Gastrocnemius medialis (tissue), 4 donors: ENCODE data around the gene VSTM2L. TPM values are rescaled to one million over a fixed set of nuclear protein-coding genes. Genes with fewer than 3 reads are reported as not detected.

Experiments used
- ATAC-seq, 2 donors: fragments of 150-250 bp; one replicate each; pipeline ENCODE4 v1.9.1; 2016
- DNase-seq, 2 donors: peaks; one replicate each; pipeline ENCODE4 v3.0.0-alpha.2; 2019
- H3K27ac ChIP-seq, 4 donors: fragments of 200-600 bp; sonication (generic); 1 replicate in 1 of 4; 2 replicates in 3 of 4; pipeline ENCODE4 v1.5.1; 2016 to 2018; ENCODE audit warnings: mild to moderate bottlenecking in 2 of 4, moderate library complexity in 1 of 4
- H3K27me3 ChIP-seq, 3 donors: fragments of 200-600 bp; sonication (generic) in 2 of 3; 1 replicate in 1 of 3; 2 replicates in 2 of 3; pipeline versions ENCODE4 v1.5.1 to v1.6.0; 2016 to 2019; ENCODE audit warnings: mild to moderate bottlenecking in 1 of 3, moderate library complexity in 1 of 3
- H3K36me3 ChIP-seq, 2 donors: fragments of 200-600 bp; sonication (generic) in 1 of 2; one replicate each; pipeline ENCODE4 v1.5.1; 2017 to 2018
- H3K4me1 ChIP-seq, 2 donors: fragments of 200-600 bp; sonication (generic) in 1 of 2; one replicate each; pipeline ENCODE4 v1.5.1; 2016 to 2017; ENCODE audit warnings: mild to moderate bottlenecking in 2 of 2
- H3K4me3 ChIP-seq, 4 donors: fragments of 200-600 bp; sonication (generic) in 3 of 4; 1 replicate in 1 of 4; 2 replicates in 3 of 4; pipeline ENCODE4 v1.5.1; 2016 to 2019; ENCODE audit warnings: mild to moderate bottlenecking in 2 of 4
- H3K9me3 ChIP-seq, 3 donors: fragments of 200-600 bp; sonication (generic) in 2 of 3; 1 replicate in 1 of 3; 2 replicates in 2 of 3; pipeline ENCODE4 v1.5.1; 2016 to 2019
- POLR2A ChIP-seq, 2 donors: fragments of 450-650 bp; IDR thresholded peaks; one replicate each; pipeline ENCODE4 v1.6.1; 2017; ENCODE audit warnings: antibody characterized with exemption in 2 of 2, mild to moderate bottlenecking in 2 of 2, moderate library complexity in 2 of 2
- in situ Hi-C, 4 donors: fragments of 200-750 bp; cut with MboI; loops; one replicate each; pipeline versions ENCODE4 v1.15.0 to v1.8.0; 2017; ENCODE audit warnings: low sequenced_read_pairs in 4 of 4
- intact Hi-C: fragments of 100-400 bp; cut with DNase I; formaldehyde crosslinking; loops from one replicate; pipeline ENCODE4 v1.15.1; 2023; ENCODE audit warnings: low total_unique reads
- total RNA-seq, 4 donors: library from RNA; depleted of rRNA; stranded (reverse); fragments of >200 nt; gene quantifications; one replicate each; pipeline versions ENCODE4 v1.1.0 to v1.2.3, GENCODE V29; 2016
- TF ChIP-seq, protein P1 (sequence below), 5 experiments: fragments of 450-650 bp in 3 of 5; fragments of 200-600 bp in 2 of 5; sonication (generic) in 2 of 5; IDR thresholded peaks in 4 of 5; conservative IDR thresholded peaks in 1 of 5; 1 replicate in 4 of 5; 2 replicates in 1 of 5; pipeline ENCODE4 v1.5.1; 2016 to 2019; ENCODE audit warnings: antibody characterized with exemption in 5 of 5, mild to moderate bottlenecking in 3 of 5, moderate library complexity in 3 of 5

The VSTM2L gene
- total RNA-seq, 4 donors from 2014 or later, result 1.6 to 2.6 (median 2.4) TPM; not detected in 1

DNA sequence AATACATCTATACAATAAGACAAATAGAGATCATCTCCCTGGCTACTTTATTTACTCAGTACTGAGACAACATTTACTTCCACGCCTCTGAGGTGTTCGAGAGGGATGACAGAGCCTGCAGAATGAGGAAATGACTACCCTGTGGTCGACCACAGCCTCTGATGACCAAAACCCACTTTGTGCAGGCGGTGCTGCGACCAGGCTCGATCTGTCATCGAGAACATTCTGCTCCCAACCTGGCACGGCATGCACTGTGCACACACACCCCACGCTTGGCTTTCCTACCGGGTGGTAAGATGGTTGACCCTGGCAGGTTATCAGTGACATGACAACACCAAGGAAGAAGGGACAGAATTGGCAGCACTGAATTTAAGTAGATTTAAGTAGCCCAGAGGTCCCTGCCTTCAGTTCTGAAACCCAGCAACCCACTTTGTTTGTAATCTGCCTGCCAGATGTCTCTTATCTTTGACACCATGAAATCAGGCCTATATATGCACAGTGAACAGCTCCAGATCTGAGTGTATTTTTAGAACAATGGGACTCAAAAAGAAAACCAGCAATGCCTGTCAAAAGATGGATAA, 87.7 kb downstream of the VSTM2L start:
- H3K4me1 ChIP-seq, result peaks cover 91 to 94% of the 10 kb centered on the region in 2 donors
- in situ Hi-C loops (loop anchor here in 3 of 4 donors (5.0 to 25.0 kb wide), 5 partner anchors 203 to 803 kb away; partner anchors contain the start of genes MROH8 (in 1 of the 3) and RPN2 (in 1 of the 3)), intact Hi-C loops (loop anchor here (5.0 kb wide), 2 partner anchors 122 to 428 kb away; no protein-coding TSS in a partner anchor)
- H3K27ac ChIP-seq, result peak overlapping the region; percentile 84 to 93 (median 90)
- DNase-seq (peak; percentile 75 to 79), ATAC-seq (peak in 1 of 2 donors; percentile 2)
- H3K27me3 ChIP-seq, result no peaks in the 10 kb centered on the region
- peak in 1 of 2 donors; percentile 29 for TF ChIP-seq POLR2A (IDR thresholded peaks at IDR 0.05)
- TF ChIP-seq, protein P1, sequence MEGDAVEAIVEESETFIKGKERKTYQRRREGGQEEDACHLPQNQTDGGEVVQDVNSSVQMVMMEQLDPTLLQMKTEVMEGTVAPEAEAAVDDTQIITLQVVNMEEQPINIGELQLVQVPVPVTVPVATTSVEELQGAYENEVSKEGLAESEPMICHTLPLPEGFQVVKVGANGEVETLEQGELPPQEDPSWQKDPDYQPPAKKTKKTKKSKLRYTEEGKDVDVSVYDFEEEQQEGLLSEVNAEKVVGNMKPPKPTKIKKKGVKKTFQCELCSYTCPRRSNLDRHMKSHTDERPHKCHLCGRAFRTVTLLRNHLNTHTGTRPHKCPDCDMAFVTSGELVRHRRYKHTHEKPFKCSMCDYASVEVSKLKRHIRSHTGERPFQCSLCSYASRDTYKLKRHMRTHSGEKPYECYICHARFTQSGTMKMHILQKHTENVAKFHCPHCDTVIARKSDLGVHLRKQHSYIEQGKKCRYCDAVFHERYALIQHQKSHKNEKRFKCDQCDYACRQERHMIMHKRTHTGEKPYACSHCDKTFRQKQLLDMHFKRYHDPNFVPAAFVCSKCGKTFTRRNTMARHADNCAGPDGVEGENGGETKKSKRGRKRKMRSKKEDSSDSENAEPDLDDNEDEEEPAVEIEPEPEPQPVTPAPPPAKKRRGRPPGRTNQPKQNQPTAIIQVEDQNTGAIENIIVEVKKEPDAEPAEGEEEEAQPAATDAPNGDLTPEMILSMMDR (IDR thresholded peaks at IDR 0.05 in 4 of 5, conservative IDR thresholded peaks at IDR 0.05 in 1 of 5), result no peak
- no peaks in the 10 kb centered on the region for H3K9me3 ChIP-seq
- H3K36me3 ChIP-seq, result peaks cover 0 to 6% of the 10 kb centered on the region in 2 donors
- H3K4me3 ChIP-seq, result no peak overlapping the region

DNA sequence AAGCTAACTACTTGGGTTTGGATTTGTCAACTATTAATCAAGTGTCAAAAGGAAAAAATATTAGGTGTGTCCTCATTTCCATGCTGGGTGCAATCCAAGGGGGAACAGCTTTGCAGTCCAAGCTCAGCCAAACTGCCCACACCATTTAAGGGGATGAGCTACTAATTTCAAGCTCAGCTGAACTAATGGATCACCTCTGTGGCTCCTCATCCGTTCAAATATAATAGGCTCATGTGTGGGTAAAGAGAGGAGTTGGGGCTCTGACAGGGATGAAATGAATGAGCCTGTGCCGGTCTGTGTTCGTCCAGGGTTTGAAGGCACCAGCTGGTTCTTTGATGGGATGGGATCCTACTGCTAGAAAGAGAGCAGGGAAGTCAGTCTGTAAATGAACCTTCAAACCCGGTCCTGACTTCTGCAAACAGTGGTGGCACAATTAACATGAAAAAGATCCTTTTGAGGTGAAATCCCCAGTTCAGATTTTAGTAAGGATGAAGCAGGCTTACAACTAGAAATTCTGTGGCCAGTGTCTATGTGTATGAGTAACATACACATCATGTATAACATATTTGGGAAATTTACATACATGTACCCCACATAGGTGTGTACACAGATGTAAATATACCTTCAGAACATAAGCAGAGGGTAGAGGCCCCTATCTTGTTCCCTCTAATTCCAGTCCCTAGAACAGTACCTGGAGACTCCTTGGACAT, 88.4 kb downstream of the VSTM2L start:
- Histone ChIP-seq H3K4me1 (peaks cover 90 to 94% of the 10 kb centered on the region in 2 donors), H3K4me3 (no peak overlapping the region), H3K27ac (peak overlapping the region; percentile 84 to 93 (median 90)), H3K27me3 (no peaks in the 10 kb centered on the region), H3K36me3 (peaks cover 0 to 12% of the 10 kb centered on the region in 2 donors), H3K9me3 (no peaks in the 10 kb centered on the region)
- TF ChIP-seq POLR2A (IDR thresholded peaks at IDR 0.05), result no peak
- TF ChIP-seq, protein P1 (IDR thresholded peaks at IDR 0.05 in 4 of 5, conservative IDR thresholded peaks at IDR 0.05 in 1 of 5), result no peak
- no peak for DNase-seq
- no peak for ATAC-seq
- in situ Hi-C loops (loop anchor here in 3 of 4 donors (5.0 to 25.0 kb wide), 5 partner anchors 204 to 804 kb away; partner anchors contain the start of genes MROH8 (in 1 of the 3) and RPN2 (in 1 of the 3)), intact Hi-C loops (loop anchor here (5.0 kb wide), 2 partner anchors 121 to 429 kb away; no protein-coding TSS in a partner anchor)

DNA sequence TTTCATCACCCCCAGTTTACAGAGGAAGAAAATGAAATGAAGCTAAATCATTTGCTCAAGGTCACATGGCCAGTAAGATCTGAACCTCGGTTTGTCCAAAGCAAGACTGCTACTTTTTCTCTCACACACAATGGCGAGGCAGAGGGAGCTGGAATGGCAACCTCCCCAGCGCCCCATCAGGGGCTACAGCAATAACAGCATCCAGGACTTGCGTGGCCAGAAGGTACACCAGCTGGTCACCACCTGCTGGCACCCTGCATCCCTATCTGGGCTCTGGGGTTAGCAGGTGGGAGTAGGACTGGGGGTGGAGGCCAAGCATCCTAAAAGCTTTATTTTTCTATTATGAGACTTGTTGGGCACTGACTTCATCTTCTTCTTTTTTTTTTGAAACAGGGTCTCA, 89.0 kb downstream of the VSTM2L start:
- Histone ChIP-seq H3K36me3 (peaks cover 0 to 18% of the 10 kb centered on the region in 2 donors), H3K4me1 (peaks cover 90 to 94% of the 10 kb centered on the region in 2 donors), H3K27ac (peak overlapping the region; percentile 84 to 93 (median 90)), H3K4me3 (no peak overlapping the region), H3K9me3 (no peaks in the 10 kb centered on the region), H3K27me3 (no peaks in the 10 kb centered on the region)
- TF ChIP-seq, protein P1 (IDR thresholded peaks at IDR 0.05 in 4 of 5, conservative IDR thresholded peaks at IDR 0.05 in 1 of 5), result no peak
- no peak for TF ChIP-seq POLR2A (IDR thresholded peaks at IDR 0.05)
- in situ Hi-C loops (loop anchor here in 3 of 4 donors (5.0 to 25.0 kb wide), 5 partner anchors 205 to 805 kb away; partner anchors contain the start of genes MROH8 (in 1 of the 3) and RPN2 (in 1 of the 3)), intact Hi-C loops (loop anchor here (2.0 to 5.0 kb wide), 3 partner anchors 120 to 430 kb away; no protein-coding TSS in a partner anchor)
- no peak for DNase-seq
- no peak for ATAC-seq

DNA sequence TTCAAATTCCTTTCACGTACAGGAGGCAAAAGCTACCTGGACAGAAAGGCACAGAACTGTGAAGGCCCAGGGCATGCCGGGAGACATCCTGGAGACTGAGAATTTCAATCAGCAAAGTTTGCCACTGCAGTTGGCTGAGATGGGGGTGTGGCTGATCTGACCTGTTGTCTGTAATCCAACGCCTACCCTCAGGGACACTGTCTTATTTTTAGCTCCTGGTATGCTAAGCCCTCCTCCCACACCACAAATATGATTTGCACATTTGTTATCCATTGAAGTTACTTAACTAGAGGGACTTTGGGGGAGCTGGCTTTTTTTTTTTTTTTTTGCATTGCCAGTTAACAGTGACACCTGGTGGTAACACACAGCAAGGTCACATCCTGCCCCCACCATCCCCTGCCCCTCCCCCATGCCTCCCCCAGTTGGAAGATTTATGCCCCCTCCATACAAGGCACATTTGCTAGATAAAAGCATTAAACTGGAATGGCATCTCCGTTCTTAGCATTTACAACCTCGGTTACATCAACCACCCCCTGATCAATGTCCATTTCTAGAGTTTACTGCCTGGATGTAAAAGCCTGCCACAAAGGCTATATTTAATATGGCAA, 90.0 kb downstream of the VSTM2L start:
- Histone ChIP-seq H3K4me1 (peaks cover 86 to 87% of the 10 kb centered on the region in 2 donors), H3K4me3 (no peak overlapping the region), H3K27me3 (no peaks in the 10 kb centered on the region), H3K9me3 (no peaks in the 10 kb centered on the region), H3K36me3 (peaks cover 0 to 21% of the 10 kb centered on the region in 2 donors), H3K27ac (peak overlapping the region; percentile 84 to 93 (median 90))
- in situ Hi-C loops, result loop anchor here in 3 of 4 donors (5.0 to 25.0 kb wide), 5 partner anchors 206 to 806 kb away; partner anchors contain the start of genes MROH8 (in 1 of the 3) and RPN2 (in 1 of the 3)
- DNase-seq, result peak; percentile 86 to 90
- TF ChIP-seq, protein P1 (IDR thresholded peaks at IDR 0.05 in 4 of 5, conservative IDR thresholded peaks at IDR 0.05 in 1 of 5), result peak in 3 of 5 experiments; percentile 30 to 71 (median 68)
- TF ChIP-seq POLR2A (IDR thresholded peaks at IDR 0.05), result peak in 1 of 2 donors; percentile 52
- intact Hi-C loops, result loop anchor here (1.0 to 5.0 kb wide), 5 partner anchors 91 to 431 kb away; no protein-coding TSS in a partner anchor
- peak; percentile 76 to 86 for ATAC-seq
